ENCODE results near the gene ASB13.
"Not testable (repeated sequence)": the region's sequence is repeated elsewhere in the genome, so short reads cannot be mapped to it uniquely, and the experiment has no call there.

ASB13 gene

DNA sequence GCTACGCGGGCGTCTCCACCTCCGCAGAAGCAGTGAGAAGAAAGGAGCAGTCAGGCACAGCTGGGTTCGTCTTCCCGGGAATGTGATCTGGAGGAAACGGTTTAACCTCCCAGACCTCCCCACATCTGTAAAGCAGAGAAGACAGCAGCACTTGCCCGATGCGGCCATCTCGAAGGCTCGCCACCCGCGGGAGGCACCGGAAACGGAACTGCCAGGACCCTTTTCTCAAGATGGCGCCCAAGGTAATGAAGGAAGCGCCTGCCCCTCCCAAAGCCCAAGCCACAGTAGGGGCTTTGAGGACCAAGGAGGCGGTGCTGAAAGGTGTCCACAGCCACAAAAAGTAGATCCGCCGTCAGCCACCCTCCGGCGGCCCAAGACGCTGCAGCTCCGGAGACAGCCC lies 41.7 kb downstream of the ASB13 start:
- Histone ChIP-seq H3K4me2 (no peak overlapping the region), H3K79me2 (ENCODE audit: insufficient read depth, low read depth) (no peaks in the 10 kb centered on the region), H3K27ac (no peak overlapping the region), H2AFZ (ENCODE audit: low read depth) (no peak overlapping the region), H3K4me3 (IDR thresholded peaks at IDR 0.05; ENCODE audit: insufficient read depth, low read depth, low read length) (no peak overlapping the region), H3K27me3 (ENCODE audit: insufficient read depth, low read depth) (no peaks in the 10 kb centered on the region), H3K4me1 (ENCODE audit: low read depth, poor library complexity, severe bottlenecking) (peaks cover 22% of the 10 kb centered on the region), H3K9ac (no peak overlapping the region), H4K20me1 (ENCODE audit: insufficient read depth) (no peaks in the 10 kb centered on the region), H3K36me3 (ENCODE audit: insufficient read depth) (no peaks in the 10 kb centered on the region)
- TF ChIP-seq, protein P1, sequence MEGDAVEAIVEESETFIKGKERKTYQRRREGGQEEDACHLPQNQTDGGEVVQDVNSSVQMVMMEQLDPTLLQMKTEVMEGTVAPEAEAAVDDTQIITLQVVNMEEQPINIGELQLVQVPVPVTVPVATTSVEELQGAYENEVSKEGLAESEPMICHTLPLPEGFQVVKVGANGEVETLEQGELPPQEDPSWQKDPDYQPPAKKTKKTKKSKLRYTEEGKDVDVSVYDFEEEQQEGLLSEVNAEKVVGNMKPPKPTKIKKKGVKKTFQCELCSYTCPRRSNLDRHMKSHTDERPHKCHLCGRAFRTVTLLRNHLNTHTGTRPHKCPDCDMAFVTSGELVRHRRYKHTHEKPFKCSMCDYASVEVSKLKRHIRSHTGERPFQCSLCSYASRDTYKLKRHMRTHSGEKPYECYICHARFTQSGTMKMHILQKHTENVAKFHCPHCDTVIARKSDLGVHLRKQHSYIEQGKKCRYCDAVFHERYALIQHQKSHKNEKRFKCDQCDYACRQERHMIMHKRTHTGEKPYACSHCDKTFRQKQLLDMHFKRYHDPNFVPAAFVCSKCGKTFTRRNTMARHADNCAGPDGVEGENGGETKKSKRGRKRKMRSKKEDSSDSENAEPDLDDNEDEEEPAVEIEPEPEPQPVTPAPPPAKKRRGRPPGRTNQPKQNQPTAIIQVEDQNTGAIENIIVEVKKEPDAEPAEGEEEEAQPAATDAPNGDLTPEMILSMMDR (conservative IDR thresholded peaks at IDR 0.05; ENCODE audit: low read depth, low read length) = no peak

DNA sequence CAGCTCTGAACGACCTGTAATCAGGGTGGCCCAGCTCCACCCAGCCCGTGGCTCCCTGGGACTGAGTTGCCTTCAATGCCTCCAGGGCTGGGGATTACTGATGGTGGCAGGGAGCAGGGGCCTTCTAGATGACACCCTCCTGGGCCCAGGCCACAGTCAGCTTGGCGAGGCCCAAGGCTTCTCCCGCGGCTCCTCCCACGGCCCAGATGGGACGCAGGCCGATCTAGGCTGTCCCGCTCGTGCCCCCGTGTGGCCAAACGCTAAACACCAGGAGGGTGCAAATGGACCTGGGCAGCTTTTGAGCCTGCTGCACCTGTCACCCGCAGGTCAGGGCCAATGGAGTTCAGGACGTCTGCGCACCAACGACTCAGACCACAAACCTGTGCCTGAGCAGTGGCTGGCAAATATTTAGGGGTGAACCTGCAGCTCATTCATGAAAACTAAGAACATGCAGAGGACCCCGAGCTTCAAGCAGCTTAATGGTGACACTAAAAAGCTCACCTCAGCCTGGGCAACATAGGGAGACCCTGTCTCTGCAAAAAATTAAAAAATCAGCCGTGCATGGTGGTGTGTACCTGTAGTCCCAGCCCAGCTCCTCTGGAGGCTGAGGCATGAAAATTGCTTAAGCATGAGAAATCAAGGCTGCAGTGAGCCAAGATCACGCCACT lies 43.2 kb downstream of the ASB13 start:
- H3K27ac ChIP-seq = no peak overlapping the region
- TF ChIP-seq, protein P1 (conservative IDR thresholded peaks at IDR 0.05; ENCODE audit: low read depth, low read length) = peak; percentile 94
- no peaks in the 10 kb centered on the region for H3K79me2 ChIP-seq (ENCODE audit: insufficient read depth, low read depth)
- no peaks in the 10 kb centered on the region for H4K20me1 ChIP-seq (ENCODE audit: insufficient read depth)
- no peak overlapping the region for H3K4me3 ChIP-seq (IDR thresholded peaks at IDR 0.05; ENCODE audit: insufficient read depth, low read depth, low read length)
- no peaks in the 10 kb centered on the region for H3K36me3 ChIP-seq (ENCODE audit: insufficient read depth)
- no peaks in the 10 kb centered on the region for H3K27me3 ChIP-seq (ENCODE audit: insufficient read depth, low read depth)
- H2AFZ ChIP-seq (ENCODE audit: low read depth) = peak overlapping the region; percentile 32; the same call in 1 of the 2 replicates
- peak overlapping the region; percentile 41 for H3K4me2 ChIP-seq
- peaks cover 9% of the 10 kb centered on the region for H3K4me1 ChIP-seq (ENCODE audit: low read depth, poor library complexity, severe bottlenecking)
- no peak overlapping the region for H3K9ac ChIP-seq

DNA sequence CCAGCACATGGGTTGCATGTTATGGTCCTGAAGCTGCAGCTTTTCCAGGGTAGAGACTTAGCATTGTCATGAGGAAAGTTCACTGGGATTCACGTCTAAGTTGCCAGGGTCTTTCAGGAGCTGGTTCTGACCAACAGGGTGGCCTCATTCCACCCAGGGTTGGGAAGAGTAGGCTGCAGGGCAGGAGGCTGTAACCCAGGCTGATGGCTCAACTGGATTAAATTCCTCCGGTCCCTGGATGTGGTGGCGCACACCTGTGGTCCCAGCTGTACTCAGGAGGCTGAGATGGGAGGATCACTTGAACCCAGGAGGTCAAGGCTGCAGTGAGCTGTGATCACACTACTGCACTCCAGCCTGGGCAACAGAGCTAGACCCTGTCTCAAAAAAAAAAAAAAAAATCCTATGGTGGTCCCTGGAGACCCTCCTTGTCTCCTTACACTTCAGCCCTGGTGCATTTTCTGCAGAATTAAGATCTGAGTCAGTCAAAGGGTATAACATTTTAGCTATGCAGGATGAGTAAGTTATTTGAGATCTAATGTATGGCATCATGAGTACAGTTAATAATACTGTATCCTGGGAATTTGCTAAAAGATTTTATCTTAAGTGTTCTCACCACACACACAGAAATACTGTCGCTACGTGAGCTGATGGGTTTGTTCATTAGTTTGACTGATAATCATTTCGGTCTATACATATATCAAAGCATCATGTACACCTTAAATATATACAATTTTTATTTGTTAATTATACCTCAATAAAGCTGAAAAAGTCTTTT lies 44.0 kb downstream of the ASB13 start:
- H2AFZ ChIP-seq (ENCODE audit: low read depth) = no peak overlapping the region
- H3K4me2 ChIP-seq = no peak overlapping the region
- no peaks in the 10 kb centered on the region for H3K36me3 ChIP-seq (ENCODE audit: insufficient read depth)
- H3K27ac ChIP-seq = no peak overlapping the region
- no peaks in the 10 kb centered on the region for H4K20me1 ChIP-seq (ENCODE audit: insufficient read depth)
- H3K4me1 ChIP-seq (ENCODE audit: low read depth, poor library complexity, severe bottlenecking) = peaks cover 9% of the 10 kb centered on the region
- H3K9ac ChIP-seq = no peak overlapping the region
- H3K27me3 ChIP-seq (ENCODE audit: insufficient read depth, low read depth) = no peaks in the 10 kb centered on the region
- H3K79me2 ChIP-seq (ENCODE audit: insufficient read depth, low read depth) = no peaks in the 10 kb centered on the region
- TF ChIP-seq, protein P1 (conservative IDR thresholded peaks at IDR 0.05; ENCODE audit: low read depth, low read length) = no peak
- H3K4me3 ChIP-seq (IDR thresholded peaks at IDR 0.05; ENCODE audit: insufficient read depth, low read depth, low read length) = no peak overlapping the region

DNA sequence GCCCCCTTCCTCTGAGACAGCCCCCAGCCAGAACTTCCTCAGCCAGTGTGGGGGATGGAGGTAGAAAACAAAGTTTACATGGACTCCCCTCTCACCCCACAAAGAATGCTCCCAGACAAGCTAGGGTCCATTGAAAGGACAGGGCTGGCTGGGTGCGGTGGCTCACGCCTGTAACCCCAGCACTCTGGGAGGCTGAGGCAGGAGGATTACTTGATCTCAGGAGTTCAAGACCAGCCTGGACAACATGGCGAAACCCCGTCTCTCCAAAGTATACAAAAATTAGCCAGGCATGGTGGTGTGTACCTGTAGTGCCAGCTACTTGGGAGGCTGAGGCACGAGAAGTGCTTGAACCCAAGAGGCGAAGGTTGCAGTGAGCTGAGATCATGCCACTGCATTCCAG lies 45.0 kb downstream of the ASB13 start:
- not testable (repeated sequence) for H3K4me2 ChIP-seq; H3K36me3 ChIP-seq (ENCODE audit: insufficient read depth); H3K79me2 ChIP-seq (ENCODE audit: insufficient read depth, low read depth); H3K4me3 ChIP-seq (IDR thresholded peaks at IDR 0.05; ENCODE audit: insufficient read depth, low read depth, low read length); H2AFZ ChIP-seq (ENCODE audit: low read depth); H3K4me1 ChIP-seq (ENCODE audit: low read depth, poor library complexity, severe bottlenecking); H4K20me1 ChIP-seq (ENCODE audit: insufficient read depth); H3K9ac ChIP-seq; H3K27me3 ChIP-seq (ENCODE audit: insufficient read depth, low read depth); H3K27ac ChIP-seq

DNA sequence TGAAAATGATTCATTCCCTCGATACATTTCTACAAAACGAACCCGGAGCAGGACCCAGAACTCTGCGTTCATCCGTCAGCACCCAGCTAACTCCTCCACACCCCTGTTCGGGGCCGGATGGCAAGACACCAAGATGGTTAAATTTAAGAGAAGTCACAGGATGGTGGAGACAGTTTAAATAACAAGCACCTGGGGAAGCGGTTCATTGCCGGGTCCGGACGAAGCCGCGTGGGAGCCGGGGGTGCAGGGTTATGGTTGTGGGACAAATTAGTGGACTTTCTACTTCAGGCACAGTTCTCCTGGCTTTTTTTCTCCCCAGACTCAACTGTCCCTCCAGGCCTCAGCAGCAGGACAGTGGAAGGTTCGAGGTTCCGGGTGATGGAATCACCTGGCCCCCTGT lies 45.4 kb downstream of the ASB13 start:
- no peak overlapping the region for H3K4me3 ChIP-seq (IDR thresholded peaks at IDR 0.05; ENCODE audit: insufficient read depth, low read depth, low read length)
- H3K36me3 ChIP-seq (ENCODE audit: insufficient read depth) = no peaks in the 10 kb centered on the region
- TF ChIP-seq, protein P1 (conservative IDR thresholded peaks at IDR 0.05; ENCODE audit: low read depth, low read length) = no peak
- no peak overlapping the region for H3K27ac ChIP-seq
- H3K4me1 ChIP-seq (ENCODE audit: low read depth, poor library complexity, severe bottlenecking) = peaks cover 9% of the 10 kb centered on the region
- no peak overlapping the region for H2AFZ ChIP-seq (ENCODE audit: low read depth)
- H3K27me3 ChIP-seq (ENCODE audit: insufficient read depth, low read depth) = no peaks in the 10 kb centered on the region
- no peaks in the 10 kb centered on the region for H3K79me2 ChIP-seq (ENCODE audit: insufficient read depth, low read depth)
- no peak overlapping the region for H3K9ac ChIP-seq
- H4K20me1 ChIP-seq (ENCODE audit: insufficient read depth) = no peaks in the 10 kb centered on the region
- H3K4me2 ChIP-seq = no peak overlapping the region

Measured in KMS-11 (cell line).